HG02981 (cell line): ENCODE data around the gene LAMB4.

ENCODE experiments used
- ATAC-seq: cut with Tn5 transposase; IDR thresholded peaks from one replicate; pipeline ENCODE4 v1.9.1; 2021; ENCODE audit warnings: mild to moderate bottlenecking, moderate library complexity; ENCODE audit not compliant: unreplicated experiment

LAMB4 gene

GRCh38 chr7:108142675-108143259, 12.6 kb upstream of the LAMB4 start:
- ATAC-seq: no peak

GRCh38 chr7:108142180-108142579, 12.0 kb upstream of the LAMB4 start:
- no peak for ATAC-seq

- ATAC-seq: no peak
These were observed 10.5 kb upstream of the LAMB4 start for GRCh38 chr7:108140671-108141070.

- no peak for ATAC-seq
These were observed 8.8 kb upstream of the LAMB4 start for GRCh38 chr7:108138911-108139310.

GRCh38 chr7:108137993-108138392, 7.8 kb upstream of the LAMB4 start:
- ATAC-seq: no peak

- ATAC-seq: no peak
These were observed 6.9 kb upstream of the LAMB4 start for GRCh38 chr7:108137040-108137439.

GRCh38 chr7:108136191-108136688, 6.1 kb upstream of the LAMB4 start:
- ATAC-seq: peak; percentile 21

GRCh38 chr7:108135446-108136190, 5.5 kb upstream of the LAMB4 start:
- peak; percentile 92 for ATAC-seq

GRCh38 chr7:108134486-108134885, 4.3 kb upstream of the LAMB4 start:
- no peak for ATAC-seq

GRCh38 chr7:108132551-108133265, 2.5 kb upstream of the LAMB4 start:
- no peak for ATAC-seq

GRCh38 chr7:108129018-108129965, 869 bp downstream of the LAMB4 start:
- ATAC-seq: no peak

- no peak for ATAC-seq
These were observed 1.6 kb downstream of the LAMB4 start for GRCh38 chr7:108128514-108128913.

- no peak for ATAC-seq
These were observed 2.7 kb downstream of the LAMB4 start for GRCh38 chr7:108127461-108127860.

- ATAC-seq: no peak
These were observed 5.3 kb downstream of the LAMB4 start for GRCh38 chr7:108124820-108125219.

GRCh38 chr7:108122181-108122580, 8.0 kb downstream of the LAMB4 start:
- no peak for ATAC-seq

- no peak for ATAC-seq
These were observed 9.2 kb downstream of the LAMB4 start for GRCh38 chr7:108120933-108121332.

GRCh38 chr7:108120196-108120595, 10.0 kb downstream of the LAMB4 start:
- no peak for ATAC-seq

GRCh38 chr7:108118959-108119358, 11.2 kb downstream of the LAMB4 start:
- no peak for ATAC-seq

- ATAC-seq: peak; percentile 84
These were observed 15.9 kb downstream of the LAMB4 start for GRCh38 chr7:108114117-108114841.

GRCh38 chr7:108112683-108113082, 17.5 kb downstream of the LAMB4 start:
- no peak for ATAC-seq
